Brain microvascular endothelial cell (primary cell): ENCODE results near the gene CAPS.
A peak's percentile ranks its signal among the peaks of the same experiment; 100 is the strongest.

Experiments
- DNase-seq: peaks from one replicate; pipeline ENCODE4 v3.0.0-alpha.2; 2020
- H3K27ac ChIP-seq: fragments of 250-450 bp; sonication (Bioruptor Pico); 2 replicates; pipeline ENCODE4 v1.5.1; 2020; ENCODE audit warnings: mild to moderate bottlenecking, moderate library complexity
- H3K27me3 ChIP-seq: fragments of 250-450 bp; sonication (Bioruptor Pico); replicated peaks from 2 replicates; pipeline ENCODE4 v1.5.1; 2020; ENCODE audit warnings: mild to moderate bottlenecking
- H3K36me3 ChIP-seq: fragments of 250-450 bp; sonication (Bioruptor Pico); replicated peaks from 2 replicates; pipeline ENCODE4 v1.5.1; 2020; ENCODE audit warnings: mild to moderate bottlenecking
- H3K4me3 ChIP-seq: 2 replicates; pipeline ENCODE4 v1.5.1; 2011; ENCODE audit warnings: low read depth, mild to moderate bottlenecking, control low read depth, low read length, moderate library complexity
- in situ Hi-C: cut with HindIII; loops from 2 replicates; pipeline ENCODE4 v1.10.0; 2017; ENCODE audit warnings: low sequenced_read_pairs, low pct_ligation_motif_present
- TF ChIP-seq, protein P1 (sequence below): IDR thresholded peaks from 2 replicates; pipeline ENCODE4 v1.5.1; 2011; ENCODE audit warnings: low read depth, mild to moderate bottlenecking, moderate library complexity, low read length, control low read depth, inconsistent platforms; ENCODE audit errors: missing control alignments

CAPS gene

DNA sequence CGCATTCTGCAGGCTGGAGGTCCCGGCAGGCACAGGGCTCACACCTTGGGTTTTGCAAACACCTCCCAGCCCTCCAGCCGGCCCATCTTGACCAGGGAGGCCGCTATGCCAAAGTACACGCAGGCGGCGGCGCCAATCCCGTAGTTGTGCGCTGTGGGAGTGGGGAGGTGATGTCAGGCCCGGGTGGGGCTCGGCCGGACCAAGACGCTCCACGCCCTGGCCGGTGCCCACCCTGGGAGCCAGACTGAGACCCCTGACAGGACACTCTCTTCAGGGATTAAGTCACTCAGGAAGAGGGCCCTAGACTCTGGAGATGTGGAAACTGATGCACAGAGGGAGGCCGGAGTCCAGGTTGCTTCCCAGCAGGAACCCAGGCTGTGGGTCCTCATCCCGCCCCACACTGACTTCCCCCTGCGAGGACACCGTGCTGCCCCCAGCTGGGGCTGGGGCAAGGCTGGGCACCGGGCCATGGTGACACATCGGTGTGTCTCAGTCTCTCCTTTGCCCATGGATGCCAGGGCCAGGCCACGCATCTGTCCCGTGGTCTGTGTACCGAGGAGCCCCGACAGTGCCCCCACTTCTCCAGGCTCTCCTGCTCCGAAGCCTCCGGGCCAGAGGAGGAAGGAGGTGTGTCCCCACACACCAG is 19.2 kb upstream of the CAPS start:
- Histone ChIP-seq H3K4me3 (no peak overlapping the region), H3K36me3 (peaks cover 16% of the 10 kb centered on the region), H3K27me3 (no peaks in the 10 kb centered on the region), H3K27ac (no peak overlapping the region)
- DNase-seq = no peak
- in situ Hi-C loops = no loop called here
- TF ChIP-seq, protein P1, sequence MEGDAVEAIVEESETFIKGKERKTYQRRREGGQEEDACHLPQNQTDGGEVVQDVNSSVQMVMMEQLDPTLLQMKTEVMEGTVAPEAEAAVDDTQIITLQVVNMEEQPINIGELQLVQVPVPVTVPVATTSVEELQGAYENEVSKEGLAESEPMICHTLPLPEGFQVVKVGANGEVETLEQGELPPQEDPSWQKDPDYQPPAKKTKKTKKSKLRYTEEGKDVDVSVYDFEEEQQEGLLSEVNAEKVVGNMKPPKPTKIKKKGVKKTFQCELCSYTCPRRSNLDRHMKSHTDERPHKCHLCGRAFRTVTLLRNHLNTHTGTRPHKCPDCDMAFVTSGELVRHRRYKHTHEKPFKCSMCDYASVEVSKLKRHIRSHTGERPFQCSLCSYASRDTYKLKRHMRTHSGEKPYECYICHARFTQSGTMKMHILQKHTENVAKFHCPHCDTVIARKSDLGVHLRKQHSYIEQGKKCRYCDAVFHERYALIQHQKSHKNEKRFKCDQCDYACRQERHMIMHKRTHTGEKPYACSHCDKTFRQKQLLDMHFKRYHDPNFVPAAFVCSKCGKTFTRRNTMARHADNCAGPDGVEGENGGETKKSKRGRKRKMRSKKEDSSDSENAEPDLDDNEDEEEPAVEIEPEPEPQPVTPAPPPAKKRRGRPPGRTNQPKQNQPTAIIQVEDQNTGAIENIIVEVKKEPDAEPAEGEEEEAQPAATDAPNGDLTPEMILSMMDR = no peak

- H3K4me3 ChIP-seq = no peak overlapping the region
- H3K27ac ChIP-seq = no peak overlapping the region
- in situ Hi-C loops = no loop called here
- TF ChIP-seq, protein P1 = no peak
- no peak for DNase-seq
- peaks cover 22% of the 10 kb centered on the region for H3K36me3 ChIP-seq
- H3K27me3 ChIP-seq = no peaks in the 10 kb centered on the region
These were observed 18.6 kb upstream of the CAPS start for GRCh38 chr19:5895409-5895808.

GRCh38 chr19:5895890-5896289 is 18.2 kb upstream of the CAPS start:
- TF ChIP-seq, protein P1 = no peak
- DNase-seq = no peak
- in situ Hi-C loops = no loop called here
- no peak overlapping the region for H3K4me3 ChIP-seq
- H3K36me3 ChIP-seq = peaks cover 22% of the 10 kb centered on the region
- H3K27me3 ChIP-seq = no peaks in the 10 kb centered on the region
- no peak overlapping the region for H3K27ac ChIP-seq

DNA sequence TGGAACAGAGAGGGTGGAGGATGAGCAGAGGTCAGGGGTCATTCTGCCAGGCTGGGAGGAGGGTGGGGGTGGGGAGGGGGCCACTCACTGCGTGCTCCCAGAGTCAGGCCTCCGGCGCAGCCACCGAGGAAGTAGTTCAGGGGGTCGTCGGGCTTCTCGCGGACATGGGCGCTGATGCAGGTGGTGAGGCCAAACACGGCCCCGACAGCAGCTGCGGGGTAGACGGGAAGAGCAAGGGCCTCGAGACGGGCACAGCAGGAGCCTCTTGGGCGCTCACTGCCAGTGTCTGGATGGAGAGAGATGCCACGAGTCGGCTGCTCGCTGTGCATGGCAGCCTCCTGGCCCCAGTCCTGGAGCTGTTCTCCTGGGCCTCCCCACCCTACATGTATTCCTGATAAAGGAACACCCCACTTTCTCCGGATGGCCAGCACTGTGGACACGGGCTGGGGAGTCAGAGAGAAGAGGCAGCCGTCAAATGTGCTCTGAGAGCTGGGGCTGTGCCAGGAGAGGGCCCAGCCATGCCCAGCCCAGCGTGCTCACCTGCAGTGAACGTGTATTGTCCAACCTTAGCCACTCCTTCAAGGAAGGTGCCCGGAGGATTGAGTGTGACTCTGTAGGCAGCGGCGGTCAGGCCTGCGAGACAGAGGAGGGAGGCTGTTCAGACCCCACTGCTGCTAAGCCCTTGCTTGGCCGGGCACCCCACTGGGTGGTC is 17.5 kb upstream of the CAPS start:
- Histone ChIP-seq H3K27ac (no peak overlapping the region), H3K4me3 (no peak overlapping the region), H3K27me3 (no peaks in the 10 kb centered on the region), H3K36me3 (peaks cover 22% of the 10 kb centered on the region)
- TF ChIP-seq, protein P1 = no peak
- in situ Hi-C loops = no loop called here
- no peak for DNase-seq

DNA sequence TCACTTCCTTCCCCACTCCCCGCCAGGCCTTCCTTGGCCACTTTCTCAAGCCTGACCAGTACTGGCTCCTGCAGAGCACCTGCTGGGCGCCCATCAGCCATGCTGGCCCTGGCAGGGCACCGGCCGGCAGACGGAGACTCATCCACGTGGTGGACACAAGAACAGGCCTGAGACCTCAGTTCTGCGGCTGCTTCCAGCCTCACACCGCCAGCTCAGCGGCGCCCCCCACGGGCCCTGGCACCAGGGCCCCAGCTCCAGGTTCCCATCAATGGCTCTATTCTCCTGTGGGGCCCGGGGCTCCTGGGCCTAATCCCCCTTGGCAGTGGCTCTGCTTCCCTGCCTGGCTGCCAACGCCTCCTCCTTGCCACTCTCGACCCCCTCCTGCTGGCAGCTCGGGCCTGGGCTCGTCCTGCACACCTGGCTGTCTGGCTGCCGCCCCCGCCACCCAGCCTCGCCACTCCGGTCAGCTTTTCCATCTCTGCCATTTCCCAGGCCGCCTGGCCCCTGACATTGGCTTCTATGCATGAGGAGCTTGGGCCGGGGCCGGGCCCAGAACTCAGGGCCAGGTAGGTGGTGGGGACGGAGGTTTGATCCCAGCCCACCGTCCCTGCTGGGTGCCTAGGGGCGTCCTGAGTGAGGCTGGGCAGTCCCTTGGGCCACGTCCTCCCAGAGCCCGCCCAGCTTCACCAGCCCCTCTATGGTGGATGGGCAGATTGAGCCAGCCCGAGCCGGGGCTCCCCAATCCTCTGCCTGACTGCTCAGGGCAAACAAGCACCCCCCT is 16.7 kb upstream of the CAPS start:
- no peak overlapping the region for H3K27ac ChIP-seq
- in situ Hi-C loops = no loop called here
- H3K4me3 ChIP-seq = no peak overlapping the region
- DNase-seq = no peak
- no peaks in the 10 kb centered on the region for H3K27me3 ChIP-seq
- TF ChIP-seq, protein P1 = peak; percentile 14
- peaks cover 22% of the 10 kb centered on the region for H3K36me3 ChIP-seq
